ENCODE data around the gene NTS. TPM values are rescaled to one million over a fixed set of nuclear protein-coding genes. Genes with fewer than 3 reads are reported as not detected.

Gene NTS
- total and polyA plus RNA-seq, 2 of the 4 experiments (the other 2 are of a cell fraction) = not detected

DNA sequence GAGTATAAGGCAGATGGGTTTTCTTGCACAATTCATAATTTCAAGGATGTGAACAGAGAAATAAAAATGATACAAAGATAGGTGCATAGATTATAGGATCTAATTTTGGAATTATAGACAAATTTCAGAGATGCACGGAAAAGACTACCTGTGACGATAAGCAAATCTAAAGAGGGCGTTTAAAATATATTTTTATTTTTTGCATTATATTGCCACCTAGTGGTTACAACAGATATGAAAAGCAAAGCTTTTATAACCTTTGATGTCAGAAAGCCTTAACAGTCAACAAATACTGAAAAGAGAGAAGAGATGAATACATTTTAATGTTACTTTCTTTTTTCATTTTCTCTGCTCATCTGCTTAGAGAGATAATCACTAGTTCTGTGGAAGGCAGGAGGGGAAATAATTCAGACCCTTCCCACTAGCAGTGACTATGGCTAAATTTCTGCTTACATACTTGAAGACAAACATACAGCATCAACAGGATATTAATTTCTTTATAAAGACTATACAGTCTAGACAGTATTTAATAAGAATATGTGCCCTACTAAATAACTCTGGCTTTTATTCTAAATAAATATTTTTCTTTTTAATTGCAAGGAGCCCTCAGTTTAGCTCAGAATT is 46.3 kb downstream of the NTS start:
- H3K18ac ChIP-seq (ENCODE audit: low read depth, low read length) = no peak overlapping the region
- TF ChIP-seq, protein P1, sequence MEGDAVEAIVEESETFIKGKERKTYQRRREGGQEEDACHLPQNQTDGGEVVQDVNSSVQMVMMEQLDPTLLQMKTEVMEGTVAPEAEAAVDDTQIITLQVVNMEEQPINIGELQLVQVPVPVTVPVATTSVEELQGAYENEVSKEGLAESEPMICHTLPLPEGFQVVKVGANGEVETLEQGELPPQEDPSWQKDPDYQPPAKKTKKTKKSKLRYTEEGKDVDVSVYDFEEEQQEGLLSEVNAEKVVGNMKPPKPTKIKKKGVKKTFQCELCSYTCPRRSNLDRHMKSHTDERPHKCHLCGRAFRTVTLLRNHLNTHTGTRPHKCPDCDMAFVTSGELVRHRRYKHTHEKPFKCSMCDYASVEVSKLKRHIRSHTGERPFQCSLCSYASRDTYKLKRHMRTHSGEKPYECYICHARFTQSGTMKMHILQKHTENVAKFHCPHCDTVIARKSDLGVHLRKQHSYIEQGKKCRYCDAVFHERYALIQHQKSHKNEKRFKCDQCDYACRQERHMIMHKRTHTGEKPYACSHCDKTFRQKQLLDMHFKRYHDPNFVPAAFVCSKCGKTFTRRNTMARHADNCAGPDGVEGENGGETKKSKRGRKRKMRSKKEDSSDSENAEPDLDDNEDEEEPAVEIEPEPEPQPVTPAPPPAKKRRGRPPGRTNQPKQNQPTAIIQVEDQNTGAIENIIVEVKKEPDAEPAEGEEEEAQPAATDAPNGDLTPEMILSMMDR (conservative IDR thresholded peaks at IDR 0.05; ENCODE audit: low read depth, low read length) = peak; percentile 56
- no peak for TF ChIP-seq MAZ (IDR thresholded peaks at IDR 0.05; ENCODE audit: borderline replicate concordance, low read depth, low read length)
- TF ChIP-seq SMC3 (IDR thresholded peaks at IDR 0.05; ENCODE audit: low read depth, low read length) = peak; percentile 37
- peak; percentile 32 for TF ChIP-seq RAD21 (IDR thresholded peaks at IDR 0.05; ENCODE audit: low read length)
- H3K9me3 ChIP-seq (ENCODE audit: control insufficient read depth, insufficient read depth, low read length) = no peaks in the 10 kb centered on the region
- H4K20me1 ChIP-seq (ENCODE audit: insufficient read depth, low read length) = no peaks in the 10 kb centered on the region
- no peak; the same call in 1 of the 2 replicates for ATAC-seq (ENCODE audit: low read depth)
- H3K14ac ChIP-seq (replicated peaks; ENCODE audit: low read depth, low read length) = no peak overlapping the region
- CTCF ChIA-PET = interaction anchor here (0.5 to 1.3 kb wide), 5 partner anchors 22 to 994 kb away, joined by 3 to 7 read pairs (median 5); no protein-coding TSS in a partner anchor
- no CpG with 5 or more reads among the region's 3 CpGs for WGBS, 2 experiments (ENCODE audit: extremely low coverage in 2 of 2, insufficient read length in 1 of 2)
- in situ Hi-C loops (cut with MboI; ENCODE audit: low sequenced_read_pairs) (no loop called here), dilution Hi-C loops (cut with HindIII; ENCODE audit: low sequenced_read_pairs, unreplicated experiment) (no loop called here), intact Hi-C loops (cut with micrococcal nuclease) (loop anchor here (1.0 to 5.0 kb wide), 2 partner anchors 452 to 1927 kb away; no protein-coding TSS in a partner anchor)
- no peak overlapping the region for H3K9ac ChIP-seq (ENCODE audit: low read depth, low read length)
- BruUV-seq (replicated peaks) = no TSS peak
- H3K56ac ChIP-seq (ENCODE audit: extremely low read depth, insufficient read depth, low read length) = no peak overlapping the region
- H2AK5ac ChIP-seq (ENCODE audit: low read depth, low read length) = no peak overlapping the region
- no peak overlapping the region for H2BK5ac ChIP-seq (ENCODE audit: low read depth, low read length, poor library complexity, severe bottlenecking)
- H4K8ac ChIP-seq (ENCODE audit: low read depth in 2 of 2, low read length in 2 of 2) = no peak overlapping the region
- no peak overlapping the region for H2BK15ac ChIP-seq (ENCODE audit: low read depth, low read length)
- H3K79me1 ChIP-seq (ENCODE audit: low read depth in 1 of 2, low read length in 2 of 2) = no peaks in the 10 kb centered on the region
- no peak overlapping the region for H2BK120ac ChIP-seq (ENCODE audit: low read depth, low read length)
- no peaks in the 10 kb centered on the region for H3K36me3 ChIP-seq (ENCODE audit: control insufficient read depth, insufficient read depth, low read length)
- H2AFZ ChIP-seq (replicated peaks; ENCODE audit: low read length, poor library complexity) = no peak overlapping the region
- no peak overlapping the region for H3K4me2 ChIP-seq (ENCODE audit: low read depth, low read length)
- POLR2A ChIA-PET (ENCODE audit: unreplicated experiment) = no interaction called here
- H3K27me3 ChIP-seq (ENCODE audit: control insufficient read depth, insufficient read depth, low read length) = no peaks in the 10 kb centered on the region
- no peak overlapping the region for H2AK9ac ChIP-seq (replicated peaks; ENCODE audit: low read depth, low read length, poor library complexity)
- no peak overlapping the region for H3K23ac ChIP-seq (ENCODE audit: low read depth, low read length)
- no peak overlapping the region for H3K27ac ChIP-seq (ENCODE audit: insufficient read depth, low read length)
- no peaks in the 10 kb centered on the region for H3K4me1 ChIP-seq (ENCODE audit: control insufficient read depth, insufficient read depth, low read length)
- no peak overlapping the region for H2BK20ac ChIP-seq (ENCODE audit: low read depth, low read length)
- peak; percentile 6 for DNase-seq
- H3K4me3 ChIP-seq (ENCODE audit: insufficient read depth, low read depth, low read length) = no peak overlapping the region
- H4K91ac ChIP-seq (ENCODE audit: insufficient read depth, low read depth, low read length) = no peak overlapping the region
- no peak overlapping the region for H4K5ac ChIP-seq (ENCODE audit: low read depth, low read length)
- H3K9me1 ChIP-seq (ENCODE audit: insufficient read depth, low read length) = no peaks in the 10 kb centered on the region
- H3K4ac ChIP-seq (ENCODE audit: low read depth, low read length) = no peak overlapping the region

Measured in IMR-90 (cell line).